DND-41 (cell line): ENCODE results near the gene AMPD3.

Source experiments
- EZH2 ChIP-seq: IDR thresholded peaks from 3 replicates; pipeline ENCODE4 v1.6.1; 2012; ENCODE audit warnings: borderline replicate concordance, low read depth, mild to moderate bottlenecking, moderate library complexity, low read length, inconsistent platforms; ENCODE audit not compliant: severe bottlenecking
- TF ChIP-seq, protein P1 (sequence below): IDR thresholded peaks from 2 replicates; pipeline ENCODE4 v1.5.1; 2012; ENCODE audit warnings: borderline replicate concordance, low read length, moderate library complexity, mild to moderate bottlenecking; ENCODE audit not compliant: poor library complexity, severe bottlenecking; ENCODE audit errors: extremely low read depth

DNA sequence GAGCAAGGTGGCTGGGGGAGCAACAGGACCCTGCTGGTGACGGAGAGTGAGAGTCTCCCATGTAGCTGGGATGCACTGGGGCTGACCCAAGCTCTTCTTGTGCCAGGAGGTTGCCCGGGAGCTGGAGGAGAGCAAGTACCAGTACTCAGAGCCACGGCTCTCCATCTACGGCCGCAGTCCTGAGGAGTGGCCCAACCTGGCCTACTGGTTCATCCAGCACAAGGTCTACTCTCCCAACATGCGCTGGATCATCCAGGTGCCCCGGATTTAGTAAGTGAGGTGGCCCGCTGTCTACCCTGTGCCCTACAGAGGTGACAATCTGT lies 40.4 kb downstream of the AMPD3 start:
- no peak for TF ChIP-seq EZH2
- TF ChIP-seq, protein P1, sequence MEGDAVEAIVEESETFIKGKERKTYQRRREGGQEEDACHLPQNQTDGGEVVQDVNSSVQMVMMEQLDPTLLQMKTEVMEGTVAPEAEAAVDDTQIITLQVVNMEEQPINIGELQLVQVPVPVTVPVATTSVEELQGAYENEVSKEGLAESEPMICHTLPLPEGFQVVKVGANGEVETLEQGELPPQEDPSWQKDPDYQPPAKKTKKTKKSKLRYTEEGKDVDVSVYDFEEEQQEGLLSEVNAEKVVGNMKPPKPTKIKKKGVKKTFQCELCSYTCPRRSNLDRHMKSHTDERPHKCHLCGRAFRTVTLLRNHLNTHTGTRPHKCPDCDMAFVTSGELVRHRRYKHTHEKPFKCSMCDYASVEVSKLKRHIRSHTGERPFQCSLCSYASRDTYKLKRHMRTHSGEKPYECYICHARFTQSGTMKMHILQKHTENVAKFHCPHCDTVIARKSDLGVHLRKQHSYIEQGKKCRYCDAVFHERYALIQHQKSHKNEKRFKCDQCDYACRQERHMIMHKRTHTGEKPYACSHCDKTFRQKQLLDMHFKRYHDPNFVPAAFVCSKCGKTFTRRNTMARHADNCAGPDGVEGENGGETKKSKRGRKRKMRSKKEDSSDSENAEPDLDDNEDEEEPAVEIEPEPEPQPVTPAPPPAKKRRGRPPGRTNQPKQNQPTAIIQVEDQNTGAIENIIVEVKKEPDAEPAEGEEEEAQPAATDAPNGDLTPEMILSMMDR: no peak
